HL-60/S4 (cell line): ENCODE measurements around the gene PRKAG3.
"Not testable (repeated sequence)": the region's sequence is repeated elsewhere in the genome, so short reads cannot be mapped to it uniquely, and the experiment has no call there.

Experiments
- in situ Hi-C: fragments of 300-500 bp; cut with MboI; formaldehyde crosslinking; loops from 2 replicates; pipeline ENCODE4 v1.14.3; 2022; ENCODE audit warnings: low sequenced_read_pairs

Gene PRKAG3

GRCh38 chr2:218783688-218784087 is 47.9 kb downstream of the PRKAG3 start:
- in situ Hi-C loops, result no loop called here

GRCh38 chr2:218782528-218782844 is 49.1 kb downstream of the PRKAG3 start:
- in situ Hi-C loops, result no loop called here

- in situ Hi-C loops, result no loop called here
Observed at GRCh38 chr2:218781691-218782527, 49.7 kb downstream of the PRKAG3 start, which contains the start of gene CYP27A1. CYP27A1 (plus strand) TSS chr2:218782147; CDS start chr2:218782183, 36 bp downstream.

- in situ Hi-C loops, result no loop called here
Observed at GRCh38 chr2:218780851-218781690, 50.5 kb downstream of the PRKAG3 start.

GRCh38 chr2:218780046-218780445 is 51.6 kb downstream of the PRKAG3 start:
- in situ Hi-C loops, result no loop called here

GRCh38 chr2:218777276-218777990 is 54.2 kb downstream of the PRKAG3 start:
- in situ Hi-C loops, result no loop called here

- in situ Hi-C loops, result no loop called here
Observed at GRCh38 chr2:218776488-218776887, 55.1 kb downstream of the PRKAG3 start.

- in situ Hi-C loops, result no loop called here
Observed at GRCh38 chr2:218773881-218774280, 57.7 kb downstream of the PRKAG3 start.

GRCh38 chr2:218772759-218773158 is 58.8 kb downstream of the PRKAG3 start:
- in situ Hi-C loops, result not testable (repeated sequence)
